CD4-positive, alpha-beta T cell treated with Interleukin-17A for 1 hour (primary cell): Measurements from ENCODE around the gene PRKCB.
"Not testable (repeated sequence)": the region's sequence is repeated elsewhere in the genome, so short reads cannot be mapped to it uniquely, and the experiment has no call there.

Experiments used
- DNase-seq: peaks from one replicate; pipeline ENCODE4 v3.0.0-alpha.2; 2020

The PRKCB gene

GRCh38 chr16:24013054-24013636 lies 177.4 kb downstream of the PRKCB start:
- DNase-seq = no peak

GRCh38 chr16:24013864-24014645 lies 178.3 kb downstream of the PRKCB start:
- peak; percentile 78 for DNase-seq

- DNase-seq = not testable (repeated sequence)
These were observed 179.2 kb downstream of the PRKCB start for GRCh38 chr16:24014955-24015354.

GRCh38 chr16:24015923-24016322 lies 180.1 kb downstream of the PRKCB start:
- DNase-seq = no peak

GRCh38 chr16:24018485-24018884 lies 182.7 kb downstream of the PRKCB start:
- DNase-seq = no peak

- DNase-seq = no peak
These were observed 187.0 kb downstream of the PRKCB start for GRCh38 chr16:24022797-24023196.

- DNase-seq = no peak
These were observed 187.8 kb downstream of the PRKCB start for GRCh38 chr16:24023621-24024020.

GRCh38 chr16:24024971-24025370 lies 189.2 kb downstream of the PRKCB start:
- DNase-seq = no peak

GRCh38 chr16:24027466-24027865 lies 191.7 kb downstream of the PRKCB start:
- DNase-seq = no peak

GRCh38 chr16:24029841-24030240 lies 194.1 kb downstream of the PRKCB start:
- DNase-seq = not testable (repeated sequence)

GRCh38 chr16:24035127-24035842 lies 199.5 kb downstream of the PRKCB start:
- DNase-seq = peak; percentile 41

GRCh38 chr16:24036038-24036543 lies 200.3 kb downstream of the PRKCB start:
- no peak for DNase-seq

GRCh38 chr16:24036614-24037013 lies 200.8 kb downstream of the PRKCB start:
- DNase-seq = peak; percentile 60

- DNase-seq = no peak
These were observed 201.6 kb downstream of the PRKCB start for GRCh38 chr16:24037335-24037734.

GRCh38 chr16:24041834-24042631 lies 206.2 kb downstream of the PRKCB start:
- peak; percentile 81 for DNase-seq

- DNase-seq = no peak
These were observed 208.7 kb downstream of the PRKCB start for GRCh38 chr16:24044467-24044866.

GRCh38 chr16:24045641-24046040 lies 209.9 kb downstream of the PRKCB start:
- DNase-seq = no peak

GRCh38 chr16:24046442-24046841 lies 210.7 kb downstream of the PRKCB start:
- DNase-seq = no peak

GRCh38 chr16:24049113-24049512 lies 213.3 kb downstream of the PRKCB start:
- DNase-seq = peak; percentile 10

GRCh38 chr16:24051125-24051524 lies 215.3 kb downstream of the PRKCB start:
- DNase-seq = no peak

- DNase-seq = no peak
These were observed 216.7 kb downstream of the PRKCB start for GRCh38 chr16:24052329-24053098.
